GM18868 (cell line): ENCODE results near the gene FCSK.
"Not testable (repeated sequence)": the region's sequence is repeated elsewhere in the genome, so short reads cannot be mapped to it uniquely, and the experiment has no call there.

Source experiments
- ATAC-seq: cut with Tn5 transposase; IDR thresholded peaks from one replicate; pipeline ENCODE4 v1.9.1; 2021; ENCODE audit warnings: mild to moderate bottlenecking, moderate library complexity; ENCODE audit not compliant: unreplicated experiment

Gene FCSK

DNA sequence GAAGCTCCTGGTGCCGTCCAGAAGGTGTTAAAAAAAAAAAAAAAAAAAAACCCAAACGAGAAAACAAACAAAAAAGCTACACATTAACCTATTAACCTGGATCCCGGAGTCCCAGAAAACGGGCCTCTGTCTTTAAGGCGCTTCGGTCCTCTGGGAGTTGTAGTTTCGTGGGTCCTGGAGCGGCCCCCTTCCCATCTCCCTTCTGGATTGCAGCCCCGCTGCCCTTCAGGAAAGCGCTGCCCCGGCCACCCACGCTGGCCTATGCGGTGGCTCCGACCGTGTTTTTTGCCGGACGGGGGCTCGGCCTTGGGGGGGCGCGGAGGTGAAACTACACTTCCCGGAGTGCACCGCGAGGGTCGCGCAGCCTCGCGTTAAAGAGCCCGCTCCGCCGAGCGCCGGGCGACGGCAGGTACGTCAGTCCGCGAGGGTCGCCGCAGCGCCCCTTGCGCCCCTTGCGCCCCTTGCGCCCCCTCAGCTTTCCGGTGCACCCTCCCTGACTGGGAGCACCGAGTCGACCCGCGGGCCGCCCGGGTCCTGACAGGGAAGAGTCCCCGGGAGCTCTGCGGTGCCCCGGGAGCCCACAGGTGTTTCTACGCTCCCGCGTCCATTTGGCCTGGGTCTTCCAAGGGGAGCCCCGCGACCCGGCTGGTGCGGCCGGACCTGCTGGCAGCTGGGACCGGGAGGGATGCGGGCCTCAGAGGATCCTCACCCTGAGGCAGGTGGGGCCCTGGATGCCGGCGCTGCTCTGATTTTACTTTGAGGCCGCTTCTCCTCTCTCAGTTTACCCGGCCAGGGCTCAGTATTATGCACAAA lies at the start of gene FCSK:
Gene FCSK, plus strand, starts transcription at position 374 of the 813 bp plus-strand sequence. CDS start 8,596 bp downstream, outside the sequence.
- peak; percentile 88 for ATAC-seq

DNA sequence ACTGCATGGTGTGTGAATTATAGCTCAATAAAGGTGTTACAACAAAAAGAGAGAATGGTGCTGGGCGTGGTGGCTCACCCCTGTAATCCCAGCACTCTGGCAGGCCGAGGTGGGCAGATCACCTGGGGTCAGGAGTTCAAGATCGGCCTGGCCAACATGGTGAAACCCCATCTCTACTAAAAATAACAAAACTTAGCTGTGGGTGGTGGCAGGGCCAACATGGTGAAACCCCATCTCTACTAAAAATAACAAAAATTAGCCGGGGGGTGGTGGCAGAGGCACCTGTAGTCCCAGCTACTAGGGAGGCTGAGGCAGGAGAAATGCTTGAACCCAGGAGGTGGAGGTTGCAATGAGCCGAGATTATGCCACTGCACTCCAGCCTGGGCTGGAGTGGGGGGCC lies 48.3 kb upstream of the FCSK start:
- not testable (repeated sequence) for ATAC-seq

DNA sequence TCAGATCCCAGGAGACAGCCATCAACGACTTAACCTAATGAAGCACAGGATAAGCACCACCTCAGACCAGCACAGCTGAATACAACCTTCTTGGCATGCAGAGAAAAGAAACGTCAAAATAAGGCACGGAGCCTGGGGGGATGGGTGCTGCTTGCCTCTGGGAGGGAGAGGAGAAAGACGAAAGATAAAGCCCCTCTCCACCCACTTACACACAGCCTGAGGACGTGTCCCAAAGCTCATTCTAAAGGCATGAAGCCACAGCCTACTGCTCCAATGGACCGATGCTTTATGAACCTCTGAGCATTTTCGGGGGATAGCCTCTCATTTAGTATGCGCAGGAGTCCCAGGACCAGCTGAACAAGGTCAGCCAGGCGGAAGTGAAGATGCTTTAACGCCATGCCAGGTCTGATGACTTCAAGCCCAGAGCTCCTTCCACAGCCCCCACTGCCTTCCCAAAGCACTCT lies 46.6 kb upstream of the FCSK start:
- no peak for ATAC-seq

DNA sequence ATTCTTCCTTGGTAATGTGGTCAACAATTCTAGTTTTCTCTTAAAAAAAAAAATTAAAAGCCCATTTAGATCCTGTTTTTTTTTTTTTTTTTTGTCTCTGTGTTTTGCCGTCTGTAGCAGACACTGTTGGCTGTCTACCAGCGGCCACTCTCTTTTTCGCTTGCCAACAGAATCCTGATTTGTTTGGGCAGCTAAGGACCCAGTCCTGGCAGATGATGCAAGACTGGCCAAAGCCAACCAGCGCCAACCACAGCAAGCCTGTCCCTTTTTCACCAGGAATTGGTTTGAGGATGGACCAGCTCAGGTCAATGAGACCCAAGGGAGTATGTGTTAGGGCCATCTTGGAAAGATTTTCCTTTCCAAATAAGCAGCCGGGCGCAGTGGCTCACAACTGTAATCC lies 43.7 kb upstream of the FCSK start:
- no peak for ATAC-seq

DNA sequence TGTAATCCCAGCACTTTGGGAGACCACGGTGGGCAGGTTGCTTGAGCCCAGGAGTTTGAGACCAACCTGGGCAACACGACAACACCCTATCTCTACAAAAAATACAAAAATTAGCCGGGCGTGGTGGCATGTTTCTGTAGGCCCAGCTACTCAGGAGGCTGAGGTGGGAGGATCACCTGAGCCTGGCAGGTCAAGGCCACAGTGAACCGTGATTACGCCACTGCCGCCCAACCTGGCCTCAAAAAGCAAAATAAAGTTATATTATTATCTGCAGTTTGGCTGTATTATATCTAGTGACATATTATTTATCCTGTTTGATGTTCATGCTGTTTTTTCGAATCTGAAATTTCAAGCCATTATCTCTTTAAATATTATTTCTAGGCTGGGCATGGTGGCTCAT lies 42.0 kb upstream of the FCSK start:
- ATAC-seq: no peak

DNA sequence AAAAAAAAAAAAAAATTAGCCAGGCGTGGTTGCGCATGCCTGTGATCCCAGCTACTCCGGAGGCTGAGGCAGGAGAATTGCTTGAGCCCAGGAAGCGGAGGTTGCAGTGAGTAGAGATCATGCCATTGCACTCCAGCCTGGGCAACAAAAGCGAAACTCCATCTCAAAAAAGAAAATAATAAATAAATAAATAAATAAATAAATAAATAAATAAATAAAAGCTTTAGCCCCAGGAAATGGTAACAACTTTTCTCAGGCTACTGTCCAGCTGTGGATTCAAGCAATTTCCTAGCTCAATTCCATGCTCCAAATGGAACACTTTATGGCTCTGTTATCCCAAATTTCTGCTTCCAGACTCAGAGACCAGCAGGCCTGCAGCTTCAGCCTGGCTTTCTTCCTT lies 40.8 kb upstream of the FCSK start:
- not testable (repeated sequence) for ATAC-seq

DNA sequence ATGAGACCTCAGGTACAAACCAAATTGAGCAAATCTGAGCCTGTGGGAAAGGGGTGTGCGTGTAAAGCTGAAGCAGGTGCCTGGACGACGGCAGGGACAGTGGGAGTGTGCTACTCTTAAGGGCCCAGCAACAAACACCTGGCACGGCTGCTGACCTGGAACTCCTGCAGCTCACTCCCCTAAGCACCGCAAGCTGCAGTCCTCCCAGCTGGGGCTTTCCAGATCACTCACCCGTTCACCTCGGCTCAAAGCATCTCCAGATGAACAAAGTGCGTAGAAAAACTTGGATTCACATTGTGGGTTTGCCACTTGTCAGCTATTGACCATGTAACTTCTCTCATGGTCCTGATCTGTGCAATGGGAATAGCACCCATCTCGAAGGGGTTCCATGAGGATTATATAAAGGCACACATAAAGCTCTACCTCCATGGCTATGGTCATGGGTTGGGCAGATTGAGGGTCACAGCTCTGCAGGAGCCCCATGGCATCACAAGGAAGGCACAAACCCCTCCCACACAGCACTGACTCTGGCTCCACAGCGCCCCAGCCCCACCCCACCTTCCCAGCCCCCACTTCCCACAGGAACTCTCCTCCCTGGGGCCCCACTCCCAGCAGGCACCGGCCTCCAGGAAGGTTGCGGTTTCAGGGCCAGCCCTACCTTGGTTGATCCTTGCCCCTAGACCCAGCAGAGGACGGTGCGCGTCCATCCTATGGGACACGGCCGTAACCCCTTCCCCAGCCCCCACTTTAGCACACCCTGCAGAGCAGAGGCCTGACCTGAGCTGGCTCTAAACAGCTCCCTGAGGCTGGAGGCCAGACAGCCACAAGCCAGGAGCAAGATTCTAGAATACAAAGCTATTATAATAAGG lies 37.4 kb upstream of the FCSK start:
- ATAC-seq: peak; percentile 90

DNA sequence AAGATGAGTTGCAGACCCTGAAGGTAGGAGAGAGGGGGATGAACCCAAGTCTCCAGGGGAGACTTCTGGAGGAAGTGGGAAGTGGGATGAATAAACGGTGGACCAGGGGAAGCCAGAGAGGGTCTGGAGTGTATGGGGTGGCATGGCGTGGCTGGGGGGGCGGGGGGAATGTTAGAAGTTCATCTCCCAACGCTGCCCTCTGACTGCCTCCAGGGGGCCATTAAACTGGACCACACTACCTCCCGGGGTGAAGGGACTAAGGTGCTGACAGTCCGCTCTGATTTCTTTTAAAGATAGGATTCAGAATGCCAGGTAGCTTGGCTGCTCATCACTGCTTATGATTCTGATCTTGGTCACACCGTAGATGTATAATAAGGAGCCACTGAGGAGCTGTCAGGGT lies 36.7 kb upstream of the FCSK start:
- no peak for ATAC-seq

DNA sequence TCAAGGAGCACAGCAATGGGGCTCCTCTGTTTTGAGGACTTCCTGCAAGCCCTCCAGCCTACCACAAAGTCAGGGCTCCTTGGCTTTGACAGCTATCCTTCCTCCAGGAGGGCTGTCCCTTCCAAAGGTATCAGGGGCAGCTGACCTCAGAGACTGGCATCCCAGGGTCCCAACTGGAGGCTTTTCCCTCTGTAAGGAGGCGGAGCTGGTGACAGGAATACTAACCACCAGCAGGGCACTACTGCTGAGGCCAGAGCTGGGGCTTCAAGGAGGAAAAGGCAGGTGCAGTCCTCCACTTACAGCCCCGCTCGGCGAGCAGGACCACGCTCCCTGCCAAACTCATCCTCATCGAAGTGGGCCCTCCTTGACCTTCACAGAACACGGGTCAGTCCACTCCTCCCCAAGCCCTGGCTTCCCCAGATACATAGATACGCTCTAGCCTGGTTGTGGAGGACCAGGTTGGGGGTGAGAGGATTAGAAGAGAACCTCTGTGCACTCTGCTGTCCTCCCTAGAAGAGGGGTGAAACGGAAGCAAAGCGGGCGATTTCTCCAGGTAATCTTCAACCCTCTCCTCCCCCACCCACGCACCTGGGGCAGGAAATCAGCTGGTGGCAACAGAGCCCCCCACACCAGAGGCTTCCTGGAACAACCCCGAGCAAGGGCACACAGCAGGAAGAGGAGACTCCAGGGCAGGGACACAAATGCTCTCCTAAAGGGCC lies 36.0 kb upstream of the FCSK start:
- ATAC-seq: no peak

DNA sequence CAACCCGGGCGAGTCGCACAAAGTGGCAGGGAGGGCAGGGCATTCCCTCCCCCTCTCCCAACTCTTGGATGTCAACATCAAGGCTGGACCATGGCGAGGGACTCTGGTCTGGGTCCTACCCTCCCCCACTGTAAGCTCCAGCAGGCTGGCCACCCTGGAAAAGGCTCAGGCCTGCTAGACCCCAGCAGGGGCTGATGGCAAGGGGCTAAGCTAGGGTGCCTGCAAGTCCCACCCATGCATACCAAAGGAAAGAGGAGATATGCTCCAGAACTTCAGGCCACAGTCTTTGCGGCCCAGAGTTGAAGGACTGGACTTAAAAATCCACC lies 35.4 kb upstream of the FCSK start:
- no peak for ATAC-seq

DNA sequence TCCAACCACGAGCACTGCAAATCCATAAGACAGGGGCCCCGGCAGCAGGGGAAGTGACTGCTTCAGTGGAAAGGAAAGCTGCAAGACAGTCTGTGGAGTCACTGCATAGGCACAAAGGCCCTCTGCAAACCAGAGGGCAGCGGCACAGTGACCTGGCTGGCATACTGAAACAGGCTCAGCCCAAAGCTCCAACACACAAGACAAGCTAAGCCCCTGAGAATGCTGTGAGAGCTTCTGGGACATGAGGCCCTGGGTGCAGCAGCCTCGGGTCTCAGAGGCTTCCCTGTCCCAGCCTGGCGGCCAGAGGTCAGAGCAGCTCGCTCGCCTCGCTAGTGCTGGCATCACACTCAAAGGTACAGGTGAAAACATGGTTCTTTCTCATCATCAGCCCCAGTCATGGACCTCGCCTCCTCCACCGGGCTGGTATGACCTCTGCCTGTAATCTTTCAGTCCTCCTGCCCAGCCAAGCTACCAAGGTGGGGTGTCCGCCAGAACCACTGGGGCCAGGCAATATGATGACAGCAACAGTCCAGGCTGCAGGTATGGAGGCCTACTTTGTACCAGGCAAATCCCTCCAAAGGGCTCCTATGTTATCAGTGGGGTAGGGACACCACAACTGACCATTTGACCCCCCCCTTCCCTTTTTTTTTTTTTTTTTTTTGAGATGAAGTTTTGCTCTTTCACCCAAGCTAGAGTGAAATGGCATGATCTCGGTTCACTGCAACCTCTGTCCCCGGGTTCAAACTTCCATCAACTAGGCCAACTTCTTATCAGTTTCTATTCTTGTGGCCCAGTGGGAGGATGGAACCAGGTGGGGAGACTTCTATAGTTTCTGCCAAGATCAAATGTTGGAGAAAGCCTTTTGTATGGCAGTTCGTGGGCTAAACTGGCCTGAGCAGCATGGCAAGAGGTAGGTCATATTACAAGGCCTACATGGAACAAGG lies 34.7 kb upstream of the FCSK start:
- ATAC-seq: no peak

DNA sequence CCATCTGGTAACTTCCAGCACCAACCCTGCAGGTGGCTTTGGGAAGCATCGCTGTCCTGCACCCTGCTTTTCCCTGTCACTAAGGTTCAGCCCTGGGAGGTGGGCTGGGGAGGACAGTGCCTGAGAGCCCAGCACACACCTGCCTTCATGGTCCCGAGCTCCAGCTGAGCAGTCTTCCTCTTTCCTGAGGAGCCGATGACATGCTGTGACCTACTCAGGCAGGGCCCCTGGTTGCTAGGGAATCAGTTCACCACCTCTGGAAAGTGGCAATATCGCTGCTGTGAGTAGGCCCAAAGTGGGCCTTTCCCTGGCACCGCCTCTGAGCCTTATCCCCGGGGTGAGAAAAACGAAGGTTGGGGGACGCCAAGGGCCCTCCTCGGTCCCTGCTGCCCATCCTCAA lies 33.4 kb upstream of the FCSK start:
- ATAC-seq: no peak

DNA sequence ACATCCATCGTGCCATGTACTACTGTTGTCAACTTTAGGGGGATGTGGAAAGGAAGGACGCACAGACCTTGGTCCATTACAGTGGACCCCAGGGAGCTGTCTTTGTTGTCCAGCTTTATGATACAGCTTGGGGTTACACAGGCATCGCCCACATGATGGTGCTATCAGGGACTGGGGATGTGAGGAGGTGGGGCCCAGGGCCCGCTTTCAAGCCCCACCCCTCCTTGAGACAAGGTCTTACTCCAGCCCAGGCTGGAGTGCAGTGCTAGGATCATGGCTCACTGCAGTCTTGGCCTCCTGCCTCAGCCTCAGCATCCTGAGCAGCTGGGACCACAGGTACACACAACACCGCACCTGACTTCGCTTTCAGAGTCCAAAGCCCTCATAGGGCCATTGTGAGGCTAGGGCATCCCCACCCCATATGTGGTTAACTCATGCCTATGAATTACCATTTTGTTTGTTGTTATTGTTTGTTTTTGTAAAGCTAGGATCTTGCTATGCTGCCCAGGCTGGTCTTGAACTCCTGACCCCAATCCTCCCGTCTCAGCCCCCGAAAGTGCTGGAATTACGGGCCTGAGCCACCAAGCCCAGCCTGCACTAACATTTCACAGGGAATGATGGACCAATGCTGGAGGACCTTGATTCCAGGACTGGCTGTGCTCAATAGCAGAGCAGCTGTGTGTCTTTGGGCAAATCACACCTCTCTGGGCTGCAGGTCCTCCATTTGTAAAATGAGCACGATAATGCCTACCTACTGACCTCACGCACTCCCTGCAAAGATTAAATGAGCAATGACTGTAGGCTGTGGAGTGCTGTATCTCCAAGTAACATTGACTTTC lies 32.7 kb upstream of the FCSK start:
- ATAC-seq: no peak

DNA sequence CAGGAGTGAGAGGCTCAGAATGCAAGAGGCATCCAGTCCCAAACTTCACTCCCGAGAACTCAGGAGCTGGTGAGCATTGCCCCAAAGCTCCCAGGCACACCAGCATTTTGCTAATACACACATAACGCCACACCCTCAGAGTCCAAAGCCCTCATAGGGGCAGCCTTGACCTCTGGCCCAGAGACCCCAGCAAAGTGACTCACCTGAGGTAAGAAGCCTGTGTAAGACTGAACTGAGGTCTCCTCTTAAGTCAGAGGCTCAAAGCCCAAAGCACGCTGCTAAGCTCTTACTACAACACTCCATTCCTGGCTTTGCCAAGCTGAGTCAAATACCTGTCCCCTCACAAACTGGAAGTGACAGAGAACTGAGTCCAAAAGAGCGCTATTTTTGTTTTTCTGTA lies 31.9 kb upstream of the FCSK start:
- ATAC-seq: no peak

DNA sequence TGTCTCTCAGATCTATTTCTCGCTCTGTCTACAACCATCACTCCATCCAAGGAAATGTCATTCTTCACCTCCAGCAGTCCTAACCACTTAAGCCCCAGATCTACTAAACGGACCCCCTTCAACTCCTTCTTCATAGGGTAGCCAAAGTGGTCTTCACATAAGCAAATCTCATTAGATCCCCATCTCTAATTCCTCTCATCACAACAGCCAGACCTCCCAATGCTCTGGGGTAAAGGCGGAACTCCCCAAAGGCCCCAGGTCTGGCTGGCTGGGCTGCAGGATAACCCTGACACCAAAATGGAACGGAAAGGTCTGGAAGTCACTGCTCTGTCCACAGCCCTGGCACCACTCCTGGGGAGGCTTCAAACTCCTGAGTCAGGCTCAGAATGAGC lies 26.6 kb upstream of the FCSK start:
- ATAC-seq: no peak

DNA sequence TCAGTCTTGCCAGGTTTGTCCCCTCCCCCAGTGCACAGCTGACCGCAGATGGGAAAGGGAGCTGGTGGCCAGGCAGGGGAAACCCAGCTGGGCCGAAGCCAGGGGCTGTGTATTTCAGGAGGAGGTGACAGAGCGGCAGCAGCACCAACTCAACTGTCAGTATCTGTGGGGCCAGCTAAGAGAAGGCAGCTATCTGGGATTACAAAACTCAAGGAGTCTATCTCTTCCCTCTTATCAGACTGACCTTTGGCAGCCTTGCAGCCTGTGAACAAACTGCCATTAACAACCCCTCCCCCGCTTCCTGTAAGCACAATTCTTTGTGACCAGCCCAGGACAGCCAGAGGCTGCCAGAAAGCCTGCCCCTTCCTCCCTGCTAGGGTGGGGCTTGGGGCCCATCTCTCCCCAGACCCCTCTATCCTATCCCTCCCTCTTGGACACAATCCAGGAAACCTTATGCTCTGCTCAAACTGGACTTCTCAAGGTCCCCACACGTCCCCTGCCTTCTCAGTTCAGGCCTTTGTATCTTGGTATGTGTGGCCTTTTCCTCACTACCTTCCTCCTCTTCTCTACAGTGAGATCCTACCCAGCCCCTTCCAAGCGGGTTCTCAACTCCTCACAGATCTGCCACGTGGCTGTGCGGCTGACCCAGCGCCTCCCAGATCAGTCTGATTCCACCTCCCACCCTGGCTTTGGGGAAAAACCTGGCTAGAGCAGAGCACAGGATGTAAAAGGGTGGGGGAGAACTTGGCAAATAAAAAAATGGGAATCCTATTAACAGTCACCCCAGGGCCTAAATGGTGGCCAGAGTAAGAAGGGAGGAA lies 26.0 kb upstream of the FCSK start:
- peak; percentile 31 for ATAC-seq

DNA sequence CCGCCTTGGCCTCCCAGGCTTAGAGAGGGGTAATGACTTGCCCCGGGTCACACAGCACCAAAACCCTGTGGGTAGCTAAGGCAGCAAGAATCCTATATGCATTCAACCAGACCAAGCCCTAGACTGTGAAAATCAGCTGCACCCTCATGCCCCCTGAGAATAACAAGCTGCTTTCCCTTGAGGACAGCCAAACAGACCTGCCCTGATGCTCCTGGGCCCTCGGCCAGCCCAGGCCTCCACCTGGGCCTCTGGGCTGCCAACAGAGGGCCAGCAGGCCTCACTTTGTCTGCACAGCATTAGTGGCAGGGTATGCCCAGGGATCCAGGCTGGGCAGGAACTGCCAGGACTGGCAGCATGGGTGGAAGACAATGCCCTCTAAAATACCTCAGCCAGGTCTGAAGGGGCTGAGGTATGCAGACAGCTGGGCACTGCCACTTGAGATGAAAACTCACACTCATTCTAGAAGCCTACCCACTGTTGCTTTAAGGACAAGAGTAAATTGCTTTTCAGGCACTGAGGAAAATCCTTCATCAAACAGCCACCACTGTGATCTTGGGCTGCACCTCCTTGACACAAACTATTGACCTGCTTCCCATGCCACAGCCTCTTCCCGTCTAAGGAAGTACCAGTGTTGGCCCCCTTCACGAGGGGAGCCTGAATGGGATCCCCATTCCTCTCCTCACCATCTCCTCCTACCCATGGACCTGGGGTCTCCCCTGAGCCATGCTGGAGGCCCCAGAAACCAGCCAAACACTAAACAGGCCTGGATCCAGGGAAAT lies 24.3 kb upstream of the FCSK start:
- no peak for ATAC-seq
